Hindlimb muscle (tissue), 1 donor: ENCODE results near the gene MUC5AC. TPM values are rescaled to one million over a fixed set of nuclear protein-coding genes. Genes with fewer than 3 reads are reported as not detected.
"Not testable (repeated sequence)": the region's sequence is repeated elsewhere in the genome, so short reads cannot be mapped to it uniquely, and the experiment has no call there.

Experiments
- DNase-seq: peaks from one replicate; pipeline ENCODE4 v3.0.0-alpha.2; 2013
- polyA plus RNA-seq: library from polyadenylated mRNA; unstranded; fragments of 120-200 nt; gene quantifications from one replicate; pipeline ENCODE4 v1.2.1, GENCODE V29; 2013; ENCODE audit not compliant: insufficient read length

The MUC5AC gene
- polyA plus RNA-seq, 1 donor = not detected

GRCh38 chr11:1211838-1212237 lies 54.1 kb downstream of the MUC5AC start:
- no peak for DNase-seq

GRCh38 chr11:1215826-1216225 lies 58.1 kb downstream of the MUC5AC start:
- DNase-seq = not testable (repeated sequence)

GRCh38 chr11:1217151-1217550 lies 59.4 kb downstream of the MUC5AC start:
- no peak for DNase-seq

GRCh38 chr11:1218256-1218787 lies 60.6 kb downstream of the MUC5AC start:
- no peak for DNase-seq

GRCh38 chr11:1218788-1219445 lies 61.2 kb downstream of the MUC5AC start:
- no peak for DNase-seq

- no peak for DNase-seq
Observed at GRCh38 chr11:1219446-1219833, 61.7 kb downstream of the MUC5AC start.

GRCh38 chr11:1219834-1220815 lies 62.4 kb downstream of the MUC5AC start:
- no peak for DNase-seq

GRCh38 chr11:1220941-1221721 lies 63.4 kb downstream of the MUC5AC start:
- DNase-seq = no peak

GRCh38 chr11:1221848-1222311 lies 64.1 kb downstream of the MUC5AC start:
- no peak for DNase-seq

- no peak for DNase-seq
Observed at GRCh38 chr11:1222491-1223345, 65.0 kb downstream of the MUC5AC start, which contains the start of gene MUC5B. Gene MUC5B (plus strand): TSS chr11:1223066. CDS start chr11:1223124, 58 bp downstream.

- no peak for DNase-seq
Observed at GRCh38 chr11:1223346-1224110, 65.8 kb downstream of the MUC5AC start.

GRCh38 chr11:1224111-1224490 lies 66.3 kb downstream of the MUC5AC start:
- no peak for DNase-seq

GRCh38 chr11:1224491-1225385 lies 67.0 kb downstream of the MUC5AC start:
- DNase-seq = no peak

- no peak for DNase-seq
Observed at GRCh38 chr11:1225386-1226225, 67.9 kb downstream of the MUC5AC start.

GRCh38 chr11:1226226-1226985 lies 68.7 kb downstream of the MUC5AC start:
- no peak for DNase-seq

GRCh38 chr11:1226986-1227550 lies 69.3 kb downstream of the MUC5AC start:
- no peak for DNase-seq

GRCh38 chr11:1227551-1228100 lies 69.9 kb downstream of the MUC5AC start:
- no peak for DNase-seq
